HepG2 (cell line): ENCODE results near the gene PDP2.

Experiments used
- CBFB ChIP-seq: sonication (generic); formaldehyde crosslinking; IDR thresholded peaks from 2 replicates; pipeline ENCODE4 v1.4.0; 2020; ENCODE audit warnings: missing genetic modification reagents
- FOXA3 ChIP-seq: IDR thresholded peaks from 2 replicates; pipeline ENCODE4 v1.6.1; 2016; ENCODE audit warnings: missing genetic modification reagents, missing compliant biosample characterization
- HMG20A ChIP-seq: IDR thresholded peaks from 2 replicates; pipeline ENCODE4 v1.6.1; 2016; ENCODE audit warnings: borderline replicate concordance
- MTA1 ChIP-seq: sonication (generic); formaldehyde crosslinking; IDR thresholded peaks from 2 replicates; pipeline ENCODE4 v1.4.0; 2020; ENCODE audit warnings: missing genetic modification reagents, mild to moderate bottlenecking, borderline replicate concordance
- PCBP2 ChIP-seq: fragments of 200-400 bp; formaldehyde crosslinking; optimal IDR thresholded peaks from 2 replicates; pipeline ENCODE3; 2018; ENCODE audit warnings: low read length, low read depth; ENCODE audit not compliant: poor library complexity, severe bottlenecking
- RAD21 ChIP-seq: fragments of 450-650 bp; formaldehyde crosslinking; IDR thresholded peaks from 2 replicates; pipeline ENCODE4 v1.5.0; 2020; ENCODE audit warnings: mild to moderate bottlenecking
- TF ChIP-seq, protein P1 (sequence below): sonication (generic); formaldehyde crosslinking; IDR thresholded peaks from 2 replicates; pipeline ENCODE4 v1.5.0; 2020; ENCODE audit warnings: mild to moderate bottlenecking, missing genetic modification reagents, moderate library complexity
- TF ChIP-seq, protein P2 (sequence below): sonication (generic); IDR thresholded peaks from 2 replicates; pipeline ENCODE4 v1.6.1; 2016; ENCODE audit warnings: low read depth, borderline replicate concordance

DNA sequence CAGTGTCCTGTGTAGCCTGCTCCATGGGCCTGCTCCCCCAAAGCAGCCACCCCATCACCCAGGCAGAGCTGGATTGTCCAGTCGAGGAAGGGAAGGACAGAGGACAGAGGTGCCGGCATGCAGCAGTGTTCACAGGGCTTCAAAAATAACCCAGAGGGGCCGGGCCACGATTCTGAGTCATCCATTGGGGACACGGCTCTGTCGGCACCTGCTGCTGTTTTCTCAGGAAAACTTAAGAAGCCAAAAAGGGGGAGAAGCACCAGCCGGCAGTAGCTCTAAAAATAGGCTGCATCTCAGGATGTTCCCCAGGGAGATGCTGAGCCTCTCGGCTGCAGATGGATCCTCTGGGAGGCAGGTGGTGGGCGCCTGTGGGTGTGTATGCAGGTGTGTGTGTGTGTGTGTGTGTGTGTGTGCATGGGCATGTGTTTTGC, 34.5 kb upstream of the PDP2 start:
- TF ChIP-seq CBFB (CRISPR knock-in tag): no peak
- TF ChIP-seq HMG20A: no peak
- TF ChIP-seq, protein P1, sequence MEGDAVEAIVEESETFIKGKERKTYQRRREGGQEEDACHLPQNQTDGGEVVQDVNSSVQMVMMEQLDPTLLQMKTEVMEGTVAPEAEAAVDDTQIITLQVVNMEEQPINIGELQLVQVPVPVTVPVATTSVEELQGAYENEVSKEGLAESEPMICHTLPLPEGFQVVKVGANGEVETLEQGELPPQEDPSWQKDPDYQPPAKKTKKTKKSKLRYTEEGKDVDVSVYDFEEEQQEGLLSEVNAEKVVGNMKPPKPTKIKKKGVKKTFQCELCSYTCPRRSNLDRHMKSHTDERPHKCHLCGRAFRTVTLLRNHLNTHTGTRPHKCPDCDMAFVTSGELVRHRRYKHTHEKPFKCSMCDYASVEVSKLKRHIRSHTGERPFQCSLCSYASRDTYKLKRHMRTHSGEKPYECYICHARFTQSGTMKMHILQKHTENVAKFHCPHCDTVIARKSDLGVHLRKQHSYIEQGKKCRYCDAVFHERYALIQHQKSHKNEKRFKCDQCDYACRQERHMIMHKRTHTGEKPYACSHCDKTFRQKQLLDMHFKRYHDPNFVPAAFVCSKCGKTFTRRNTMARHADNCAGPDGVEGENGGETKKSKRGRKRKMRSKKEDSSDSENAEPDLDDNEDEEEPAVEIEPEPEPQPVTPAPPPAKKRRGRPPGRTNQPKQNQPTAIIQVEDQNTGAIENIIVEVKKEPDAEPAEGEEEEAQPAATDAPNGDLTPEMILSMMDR: no peak
- no peak for TF ChIP-seq FOXA3 (CRISPR knock-in tag)
- no peak for TF ChIP-seq MTA1
- TF ChIP-seq, protein P2, sequence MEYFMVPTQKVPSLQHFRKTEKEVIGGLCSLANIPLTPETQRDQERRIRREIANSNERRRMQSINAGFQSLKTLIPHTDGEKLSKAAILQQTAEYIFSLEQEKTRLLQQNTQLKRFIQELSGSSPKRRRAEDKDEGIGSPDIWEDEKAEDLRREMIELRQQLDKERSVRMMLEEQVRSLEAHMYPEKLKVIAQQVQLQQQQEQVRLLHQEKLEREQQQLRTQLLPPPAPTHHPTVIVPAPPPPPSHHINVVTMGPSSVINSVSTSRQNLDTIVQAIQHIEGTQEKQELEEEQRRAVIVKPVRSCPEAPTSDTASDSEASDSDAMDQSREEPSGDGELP: no peak
- TF ChIP-seq PCBP2: no peak
- TF ChIP-seq RAD21 (CRISPR knock-in tag): no peak
